DMS114 treated with DMSO at 0.1 percent for 48 hours (cell line): ENCODE data around the gene SETD1B.
A peak's percentile ranks its signal among the peaks of the same experiment; 100 is the strongest.

Experiments
- DNase-seq: peaks from one replicate; lab custom pipeline; 2025; ENCODE audit not compliant: unreplicated experiment; lab: John Stamatoyannopoulos, UW

SETD1B gene

GRCh38 chr12:121806546-121807423 lies 3.0 kb downstream of the SETD1B start:
- peak; percentile 61 for DNase-seq

GRCh38 chr12:121807642-121808347 lies 4.0 kb downstream of the SETD1B start:
- no peak for DNase-seq

GRCh38 chr12:121808623-121809022 lies 4.8 kb downstream of the SETD1B start:
- DNase-seq: no peak

GRCh38 chr12:121809712-121810116 lies 5.9 kb downstream of the SETD1B start:
- no peak for DNase-seq

GRCh38 chr12:121810234-121810817 lies 6.5 kb downstream of the SETD1B start:
- DNase-seq: no peak

- DNase-seq: no peak
These were observed 7.1 kb downstream of the SETD1B start for GRCh38 chr12:121810833-121811433.

- peak; percentile 51 for DNase-seq
These were observed 7.9 kb downstream of the SETD1B start for GRCh38 chr12:121811434-121812319.

GRCh38 chr12:121812320-121812871 lies 8.6 kb downstream of the SETD1B start:
- DNase-seq: peak; percentile 58

GRCh38 chr12:121812921-121813896 lies 9.4 kb downstream of the SETD1B start:
- no peak for DNase-seq

GRCh38 chr12:121813951-121814350 lies 10.1 kb downstream of the SETD1B start:
- no peak for DNase-seq

GRCh38 chr12:121814429-121815119 lies 10.8 kb downstream of the SETD1B start:
- no peak for DNase-seq

- no peak for DNase-seq
These were observed 11.5 kb downstream of the SETD1B start for GRCh38 chr12:121815263-121815662.

- no peak for DNase-seq
These were observed 13.3 kb downstream of the SETD1B start for GRCh38 chr12:121816925-121817647.

- no peak for DNase-seq
These were observed 13.8 kb downstream of the SETD1B start for GRCh38 chr12:121817648-121818043.

GRCh38 chr12:121819212-121819949 lies 15.6 kb downstream of the SETD1B start:
- DNase-seq: no peak

- no peak for DNase-seq
These were observed 16.2 kb downstream of the SETD1B start for GRCh38 chr12:121820056-121820455.
